ENCODE measurements around the gene CARD9.
A peak's percentile ranks its signal among the peaks of the same experiment; 100 is the strongest.

CARD9 gene

DNA sequence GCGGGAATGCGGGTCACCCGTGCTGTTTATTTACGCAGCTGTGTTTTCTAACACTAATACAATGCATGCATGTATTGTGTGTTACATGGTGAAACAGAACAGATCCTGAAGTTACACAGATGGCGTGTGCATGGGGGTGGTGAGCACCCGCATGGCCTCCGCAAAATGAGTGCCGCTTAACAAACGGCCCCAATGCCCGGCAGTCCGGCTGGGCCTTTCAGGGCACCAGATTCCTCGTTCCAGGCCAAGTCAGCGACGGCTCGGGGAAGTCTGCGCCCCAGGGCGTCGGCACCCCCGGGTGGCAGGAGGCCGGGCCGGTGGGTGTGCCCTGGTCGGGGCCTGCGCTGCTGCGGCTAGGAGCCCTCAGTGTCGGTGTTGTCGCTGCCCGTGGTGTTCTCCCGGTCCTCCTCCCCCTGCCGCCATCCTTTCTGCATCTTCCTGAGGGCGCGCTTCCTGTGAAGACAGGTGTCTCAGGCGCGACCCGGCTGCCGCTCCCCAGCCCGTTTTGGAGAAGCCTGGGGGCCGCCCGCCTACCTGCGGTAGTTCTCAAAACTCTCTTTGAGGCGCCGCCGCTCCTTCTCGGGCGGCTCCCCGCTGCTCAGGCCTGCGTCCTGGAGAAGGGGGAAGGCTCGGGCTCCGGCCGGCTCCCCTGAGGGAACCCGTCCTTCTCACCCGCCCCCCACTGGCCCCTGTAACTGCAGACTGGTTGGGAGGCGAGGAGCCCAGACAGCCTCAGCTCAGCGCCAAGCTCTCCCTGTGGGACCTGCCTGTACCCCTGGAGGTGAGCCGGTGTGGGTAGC is 9.3 kb downstream of the CARD9 start:
- TF ChIP-seq, protein P1, sequence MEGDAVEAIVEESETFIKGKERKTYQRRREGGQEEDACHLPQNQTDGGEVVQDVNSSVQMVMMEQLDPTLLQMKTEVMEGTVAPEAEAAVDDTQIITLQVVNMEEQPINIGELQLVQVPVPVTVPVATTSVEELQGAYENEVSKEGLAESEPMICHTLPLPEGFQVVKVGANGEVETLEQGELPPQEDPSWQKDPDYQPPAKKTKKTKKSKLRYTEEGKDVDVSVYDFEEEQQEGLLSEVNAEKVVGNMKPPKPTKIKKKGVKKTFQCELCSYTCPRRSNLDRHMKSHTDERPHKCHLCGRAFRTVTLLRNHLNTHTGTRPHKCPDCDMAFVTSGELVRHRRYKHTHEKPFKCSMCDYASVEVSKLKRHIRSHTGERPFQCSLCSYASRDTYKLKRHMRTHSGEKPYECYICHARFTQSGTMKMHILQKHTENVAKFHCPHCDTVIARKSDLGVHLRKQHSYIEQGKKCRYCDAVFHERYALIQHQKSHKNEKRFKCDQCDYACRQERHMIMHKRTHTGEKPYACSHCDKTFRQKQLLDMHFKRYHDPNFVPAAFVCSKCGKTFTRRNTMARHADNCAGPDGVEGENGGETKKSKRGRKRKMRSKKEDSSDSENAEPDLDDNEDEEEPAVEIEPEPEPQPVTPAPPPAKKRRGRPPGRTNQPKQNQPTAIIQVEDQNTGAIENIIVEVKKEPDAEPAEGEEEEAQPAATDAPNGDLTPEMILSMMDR (IDR thresholded peaks at IDR 0.05; ENCODE audit: control insufficient read depth, insufficient read depth, low read depth, low read length, missing control alignments) = no peak
- H3K4me3 ChIP-seq (ENCODE audit: control insufficient read depth, low read depth, low read length) = peak overlapping the region; percentile 3
- no peak for DNase-seq (ENCODE audit: low read depth)

DNA sequence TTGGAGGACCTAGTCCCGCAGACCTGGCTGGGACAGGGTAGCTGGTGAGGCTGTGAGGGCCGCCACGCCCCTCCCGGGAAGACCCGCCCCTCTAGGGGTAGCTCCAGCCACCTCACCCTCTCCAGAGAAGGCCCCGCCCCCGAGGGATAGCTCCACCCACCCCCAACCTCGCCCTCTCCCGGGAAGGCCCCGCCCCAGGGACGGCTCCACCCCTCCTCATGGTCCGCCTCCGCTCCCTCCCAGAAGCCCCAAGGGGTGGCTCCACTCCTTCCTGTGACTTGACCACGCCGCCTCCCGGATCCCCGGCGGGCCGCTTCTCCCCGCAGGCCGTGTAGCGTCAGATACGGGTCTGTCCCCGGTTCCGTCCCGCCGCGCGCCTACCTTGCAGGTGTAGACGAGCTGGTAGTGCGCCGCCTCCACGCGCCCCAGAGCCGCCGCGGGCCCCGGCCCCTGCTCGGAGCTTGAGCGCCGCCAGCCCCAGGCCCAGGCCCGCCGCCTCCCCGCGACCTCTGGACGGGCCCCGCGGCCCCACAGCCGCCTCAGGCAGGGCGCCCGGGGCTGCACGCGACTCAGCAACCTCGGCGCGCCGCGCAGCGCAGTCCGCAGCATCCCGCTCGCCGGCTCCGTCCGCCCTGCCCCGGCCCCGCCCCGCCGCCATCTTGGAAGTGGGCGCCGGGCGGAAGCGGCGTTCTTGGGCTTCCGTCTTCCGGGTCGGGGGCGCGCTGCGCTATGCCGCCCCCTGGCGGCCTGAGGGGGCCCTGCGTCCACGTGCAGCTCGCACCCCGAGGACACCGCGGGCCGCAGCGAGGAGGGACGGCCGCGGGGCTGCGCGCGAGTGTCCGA is 10.1 kb downstream of the CARD9 start, which contains the start of gene DNLZ:
DNLZ (minus strand) TSS at position 639 of the 843 bp plus-strand sequence; CDS start at position 609, 30 bp downstream.
- peak; percentile 77 for DNase-seq (ENCODE audit: low read depth)
- TF ChIP-seq, protein P1 (IDR thresholded peaks at IDR 0.05; ENCODE audit: control insufficient read depth, insufficient read depth, low read depth, low read length, missing control alignments) = peak; percentile 72
- H3K4me3 ChIP-seq (ENCODE audit: control insufficient read depth, low read depth, low read length) = peak within 1 kb of the TSS; percentile 74

DNA sequence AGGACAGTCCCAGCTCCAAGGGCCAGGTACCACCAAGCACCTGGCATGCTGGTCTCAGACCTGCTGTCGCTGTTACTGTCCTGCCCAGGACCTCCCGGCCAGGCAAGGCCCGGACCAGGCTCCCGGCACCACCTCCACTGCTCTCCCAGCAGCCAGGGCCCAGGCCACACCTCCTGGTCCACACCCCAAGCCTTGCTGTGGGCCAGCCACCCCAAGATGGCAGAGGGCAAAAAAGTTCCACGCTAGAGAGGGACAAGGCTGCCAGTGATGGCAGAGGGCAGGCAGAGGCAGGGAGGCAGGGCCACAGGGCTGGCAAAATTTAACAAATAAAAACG is 11.1 kb downstream of the CARD9 start:
- DNase-seq (ENCODE audit: low read depth) = no peak
- peak overlapping the region; percentile 1; the same call in 1 of the 2 replicates for H3K4me3 ChIP-seq (ENCODE audit: control insufficient read depth, low read depth, low read length)
- TF ChIP-seq, protein P1 (IDR thresholded peaks at IDR 0.05; ENCODE audit: control insufficient read depth, insufficient read depth, low read depth, low read length, missing control alignments) = no peak

DNA sequence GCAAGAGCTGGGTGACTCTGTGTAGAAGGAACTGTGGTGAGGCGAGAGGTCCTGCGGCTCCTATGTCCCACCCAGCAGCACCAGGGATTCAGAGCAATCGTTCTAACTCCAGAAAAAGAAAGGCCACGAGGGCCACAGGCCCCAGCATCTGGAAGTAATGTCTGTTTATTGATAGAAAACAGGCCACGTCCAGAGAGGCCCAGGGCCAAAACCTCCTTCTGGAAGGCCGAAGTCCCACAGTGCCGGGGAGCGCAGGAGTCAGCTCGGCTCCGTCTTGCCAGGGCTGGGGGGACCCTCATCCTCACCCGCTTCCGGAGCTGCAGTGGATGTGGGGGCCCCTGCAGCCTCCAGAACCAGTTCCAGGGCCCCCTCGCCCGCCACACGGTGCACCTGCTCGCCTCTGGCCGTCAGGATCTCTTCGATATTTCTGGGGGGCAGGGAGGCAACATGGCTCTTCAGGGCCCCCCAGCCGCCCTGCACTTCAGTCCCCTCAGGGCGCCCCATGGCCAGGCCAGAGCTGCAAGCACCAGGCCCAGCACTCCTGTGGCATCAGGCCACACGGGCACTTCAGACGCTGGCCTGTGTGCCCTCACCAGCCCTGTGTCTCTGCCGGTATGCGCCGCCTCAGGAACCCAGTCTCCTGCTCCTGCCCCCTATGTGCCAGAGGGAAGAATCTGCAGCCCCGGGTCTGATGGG is 11.6 kb downstream of the CARD9 start:
- DNase-seq (ENCODE audit: low read depth) = no peak
- peak overlapping the region; percentile 1; the same call in 1 of the 2 replicates for H3K4me3 ChIP-seq (ENCODE audit: control insufficient read depth, low read depth, low read length)

DNA sequence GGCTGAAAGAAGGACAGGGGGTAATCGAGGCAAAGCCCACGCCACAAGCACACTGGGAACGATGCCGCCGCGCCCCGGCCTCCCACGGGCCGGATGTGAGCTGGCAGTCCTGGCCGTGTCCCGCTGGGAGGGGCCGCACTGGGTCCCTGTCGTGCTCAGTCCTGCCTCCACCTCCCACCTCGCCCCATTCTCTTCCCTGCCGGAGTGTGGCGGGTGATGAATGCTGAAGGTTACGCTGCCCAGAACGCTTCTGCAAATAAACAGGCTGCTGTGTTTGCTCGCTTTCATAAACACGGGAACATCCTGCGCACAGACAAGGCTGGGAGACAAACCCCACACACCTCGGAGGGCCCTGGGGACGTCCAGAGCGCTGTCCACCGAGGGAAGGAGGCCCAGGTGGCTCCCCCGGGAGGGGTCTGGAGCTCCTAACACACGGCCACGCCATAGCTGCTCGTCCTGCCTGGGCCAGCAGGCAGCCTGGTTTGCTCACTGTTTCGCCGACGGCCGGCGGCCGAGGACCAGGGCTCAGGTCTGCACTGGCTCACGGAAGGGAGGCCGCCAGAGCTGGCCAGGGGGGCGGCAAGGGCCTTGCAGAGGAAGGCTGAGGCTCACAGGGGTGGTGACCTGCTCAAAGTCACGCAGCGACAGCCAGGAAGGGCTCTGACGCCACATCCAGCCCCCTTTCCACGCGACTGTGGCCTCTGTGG is 12.3 kb downstream of the CARD9 start:
- no peak for DNase-seq (ENCODE audit: low read depth)
- TF ChIP-seq, protein P1 (IDR thresholded peaks at IDR 0.05; ENCODE audit: control insufficient read depth, insufficient read depth, low read depth, low read length, missing control alignments) = no peak
- H3K4me3 ChIP-seq (ENCODE audit: control insufficient read depth, low read depth, low read length) = no peak overlapping the region

More for the DNA sequence above, 11.6 kb downstream of the CARD9 start:
- TF ChIP-seq, protein P1 (IDR thresholded peaks at IDR 0.05; ENCODE audit: control insufficient read depth, insufficient read depth, low read depth, low read length, missing control alignments) = no peak
